Measurements from ENCODE around the gene ZFYVE21.

The ZFYVE21 gene

DNA sequence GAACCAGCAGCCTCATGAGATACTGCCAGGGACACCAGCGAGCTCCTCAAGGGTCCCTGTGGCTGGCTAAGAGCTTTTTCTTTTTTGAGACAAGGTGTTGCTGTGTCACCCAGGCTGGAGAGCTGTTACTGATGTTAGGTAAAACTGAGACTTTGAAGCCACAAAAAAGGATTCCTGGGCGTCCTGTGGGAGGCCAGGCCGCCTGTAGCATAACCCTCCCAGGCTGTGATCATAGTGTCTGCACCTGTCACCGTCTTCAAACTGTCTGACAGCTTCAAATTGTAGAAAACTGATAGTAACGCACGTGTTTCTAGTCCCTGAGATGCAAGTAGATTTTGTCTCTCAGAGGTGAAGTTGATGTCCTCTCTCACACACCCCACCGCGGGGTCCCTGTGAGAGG lies 4.1 kb downstream of the ZFYVE21 start:
- Mint-ChIP-seq H3K36me3 (ENCODE audit: low read depth) (peaks cover 3% of the 10 kb centered on the region), H3K27ac (no peak overlapping the region), H3K27me3 (peaks cover 2% of the 10 kb centered on the region), H3K9me3 (no peaks in the 10 kb centered on the region), H3K4me1 (peaks cover 34% of the 10 kb centered on the region), H3K4me3 (no peak overlapping the region)
- DNase-seq (no peak), ATAC-seq (no peak)

GRCh38 chr14:103721334-103722120 lies 5.9 kb downstream of the ZFYVE21 start:
- ATAC-seq: peak; percentile 22
- DNase-seq: peak; percentile 22
- no peak overlapping the region for H3K4me3 Mint-ChIP-seq
- no peak overlapping the region for H3K27ac Mint-ChIP-seq
- no peaks in the 10 kb centered on the region for H3K9me3 Mint-ChIP-seq
- H3K36me3 Mint-ChIP-seq (ENCODE audit: low read depth): no peaks in the 10 kb centered on the region
- H3K27me3 Mint-ChIP-seq: no peaks in the 10 kb centered on the region
- H3K4me1 Mint-ChIP-seq: peaks cover 31% of the 10 kb centered on the region

DNA sequence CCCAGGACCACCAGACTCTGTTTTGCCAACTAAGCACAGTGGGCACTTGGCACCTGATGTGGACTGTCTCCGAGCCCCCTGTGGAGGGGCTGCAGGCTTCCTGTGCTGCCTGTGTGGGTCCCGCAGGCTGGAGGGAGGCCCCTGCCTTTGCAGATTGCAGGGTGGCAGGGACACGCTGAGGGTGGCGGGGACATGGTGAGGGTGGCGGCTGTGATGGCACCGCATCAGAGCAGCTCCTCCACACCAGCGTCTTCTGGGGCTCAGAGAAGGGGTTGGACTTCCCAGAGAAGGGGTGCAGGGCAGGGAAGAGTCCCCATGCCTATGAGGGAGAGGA lies 8.1 kb downstream of the ZFYVE21 start:
- H3K9me3 Mint-ChIP-seq: no peaks in the 10 kb centered on the region
- ATAC-seq (peak; percentile 8), DNase-seq (no peak)
- H3K4me1 Mint-ChIP-seq: peaks cover 19% of the 10 kb centered on the region
- H3K27me3 Mint-ChIP-seq: no peaks in the 10 kb centered on the region
- H3K27ac Mint-ChIP-seq: no peak overlapping the region
- H3K36me3 Mint-ChIP-seq (ENCODE audit: low read depth): peaks cover 1% of the 10 kb centered on the region
- H3K4me3 Mint-ChIP-seq: no peak overlapping the region

- H3K27ac Mint-ChIP-seq: no peak overlapping the region
- ATAC-seq (peak; percentile 25), DNase-seq (no peak)
- no peak overlapping the region for H3K4me3 Mint-ChIP-seq
- H3K36me3 Mint-ChIP-seq (ENCODE audit: low read depth): peaks cover 4% of the 10 kb centered on the region
- no peaks in the 10 kb centered on the region for H3K27me3 Mint-ChIP-seq
- H3K4me1 Mint-ChIP-seq: peaks cover 16% of the 10 kb centered on the region
- no peaks in the 10 kb centered on the region for H3K9me3 Mint-ChIP-seq
Observed at GRCh38 chr14:103724116-103724515, 8.5 kb downstream of the ZFYVE21 start.

DNA sequence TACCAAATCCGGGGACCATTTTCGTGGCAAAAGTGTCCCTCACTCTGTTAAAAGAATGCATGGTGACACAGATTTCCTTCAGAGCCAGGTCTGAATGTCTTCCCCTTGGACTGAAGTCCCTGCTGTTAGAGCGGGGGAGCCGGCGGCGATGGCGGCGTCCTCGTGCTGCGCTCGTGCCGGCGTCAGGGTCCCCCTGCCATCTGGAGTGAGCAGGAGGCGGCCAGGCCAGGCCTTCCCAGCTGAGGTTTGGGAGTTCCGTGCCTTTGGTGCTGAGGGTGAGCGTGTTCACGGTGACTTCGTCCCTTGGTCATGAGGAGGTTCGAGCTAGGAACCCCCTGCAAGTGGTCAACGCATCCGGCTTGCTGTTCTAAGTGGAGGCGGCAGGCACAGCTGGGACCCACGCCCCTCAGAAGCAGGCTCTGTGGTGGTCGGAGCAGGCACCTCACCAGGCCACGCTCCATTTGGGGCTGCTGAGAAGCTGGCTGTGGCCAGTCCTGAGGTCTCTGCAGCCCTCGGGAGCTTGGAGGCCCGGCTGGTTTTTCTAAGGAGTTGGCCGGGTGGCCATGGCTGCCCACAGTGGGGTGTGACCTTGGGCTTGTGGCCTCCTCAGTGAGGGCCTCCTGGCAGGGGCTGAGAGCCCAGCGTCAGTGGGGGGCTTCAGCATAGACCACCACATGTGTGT lies 9.5 kb downstream of the ZFYVE21 start:
- H3K36me3 Mint-ChIP-seq (ENCODE audit: low read depth): peaks cover 4% of the 10 kb centered on the region
- no peak overlapping the region for H3K27ac Mint-ChIP-seq
- DNase-seq (no peak), ATAC-seq (no peak)
- H3K4me3 Mint-ChIP-seq: no peak overlapping the region
- no peaks in the 10 kb centered on the region for H3K27me3 Mint-ChIP-seq
- H3K9me3 Mint-ChIP-seq: no peaks in the 10 kb centered on the region
- peaks cover 6% of the 10 kb centered on the region for H3K4me1 Mint-ChIP-seq

DNA sequence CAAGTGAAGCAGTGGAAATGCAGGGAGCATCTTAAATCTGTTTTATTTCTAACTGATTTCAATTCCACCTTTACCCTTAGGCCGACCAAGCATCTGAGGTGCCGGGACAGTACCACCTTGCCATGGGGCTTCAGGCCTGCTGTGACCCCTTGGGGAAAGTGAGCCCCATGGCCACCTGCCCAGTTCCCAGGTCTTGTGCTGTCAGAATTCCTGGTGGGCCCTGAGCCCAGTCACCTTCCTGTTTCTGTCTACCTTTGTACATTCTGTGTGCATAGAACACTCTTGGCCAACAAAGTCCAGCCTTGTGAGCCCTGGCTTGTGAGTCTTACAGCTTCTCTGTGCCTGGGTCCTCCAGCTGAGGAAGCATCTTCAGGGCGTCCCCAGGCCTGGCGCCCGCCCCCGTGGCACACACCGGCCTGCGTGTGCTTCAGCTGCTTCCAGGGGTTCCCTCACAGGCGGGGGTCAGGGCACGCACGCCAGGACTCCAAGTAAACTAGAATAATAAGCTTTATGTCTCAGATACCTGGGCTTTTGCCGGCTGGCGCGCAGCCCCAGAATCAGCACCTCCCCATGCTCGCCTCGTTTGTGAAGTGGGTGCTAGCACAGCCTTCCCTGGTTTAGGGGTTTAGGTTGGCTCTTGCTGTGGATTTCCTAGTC lies 10.3 kb downstream of the ZFYVE21 start:
- ATAC-seq: no peak
- Mint-ChIP-seq H3K9me3 (no peaks in the 10 kb centered on the region), H3K4me1 (peaks cover 6% of the 10 kb centered on the region), H3K4me3 (no peak overlapping the region), H3K27me3 (no peaks in the 10 kb centered on the region), H3K27ac (no peak overlapping the region), H3K36me3 (ENCODE audit: low read depth) (peaks cover 4% of the 10 kb centered on the region)
- no peak for DNase-seq

GRCh38 chr14:103726474-103726873 lies 10.9 kb downstream of the ZFYVE21 start:
- Mint-ChIP-seq H3K4me1 (peaks cover 5% of the 10 kb centered on the region), H3K27me3 (no peaks in the 10 kb centered on the region), H3K27ac (no peak overlapping the region), H3K9me3 (no peaks in the 10 kb centered on the region), H3K4me3 (no peak overlapping the region), H3K36me3 (ENCODE audit: low read depth) (peaks cover 4% of the 10 kb centered on the region)
- ATAC-seq: no peak
- no peak for DNase-seq

GRCh38 chr14:103727313-103727980 lies 11.8 kb downstream of the ZFYVE21 start:
- Mint-ChIP-seq H3K4me3 (no peak overlapping the region), H3K9me3 (no peaks in the 10 kb centered on the region), H3K27ac (no peak overlapping the region), H3K36me3 (ENCODE audit: low read depth) (peaks cover 4% of the 10 kb centered on the region), H3K27me3 (no peaks in the 10 kb centered on the region), H3K4me1 (no peaks in the 10 kb centered on the region)
- no peak for ATAC-seq
- DNase-seq: no peak

GRCh38 chr14:103728141-103728540 lies 12.5 kb downstream of the ZFYVE21 start:
- no peaks in the 10 kb centered on the region for H3K27me3 Mint-ChIP-seq
- H3K9me3 Mint-ChIP-seq: no peaks in the 10 kb centered on the region
- DNase-seq (no peak), ATAC-seq (no peak)
- no peak overlapping the region for H3K4me3 Mint-ChIP-seq
- peaks cover 4% of the 10 kb centered on the region for H3K36me3 Mint-ChIP-seq (ENCODE audit: low read depth)
- no peaks in the 10 kb centered on the region for H3K4me1 Mint-ChIP-seq
- no peak overlapping the region for H3K27ac Mint-ChIP-seq

- no peak for ATAC-seq
- H3K27ac Mint-ChIP-seq: no peak overlapping the region
- no peak overlapping the region for H3K4me3 Mint-ChIP-seq
Observed at GRCh38 chr14:103728721-103729120, 13.1 kb downstream of the ZFYVE21 start.

GRCh38 chr14:103729496-103730448 lies 14.2 kb downstream of the ZFYVE21 start:
- ATAC-seq: no peak

More at GRCh38 chr14:103728721-103729120, 13.1 kb downstream of the ZFYVE21 start:
- DNase-seq: no peak
- Mint-ChIP-seq H3K9me3 (no peaks in the 10 kb centered on the region), H3K27me3 (no peaks in the 10 kb centered on the region), H3K36me3 (ENCODE audit: low read depth) (peaks cover 4% of the 10 kb centered on the region), H3K4me1 (no peaks in the 10 kb centered on the region)

DNA sequence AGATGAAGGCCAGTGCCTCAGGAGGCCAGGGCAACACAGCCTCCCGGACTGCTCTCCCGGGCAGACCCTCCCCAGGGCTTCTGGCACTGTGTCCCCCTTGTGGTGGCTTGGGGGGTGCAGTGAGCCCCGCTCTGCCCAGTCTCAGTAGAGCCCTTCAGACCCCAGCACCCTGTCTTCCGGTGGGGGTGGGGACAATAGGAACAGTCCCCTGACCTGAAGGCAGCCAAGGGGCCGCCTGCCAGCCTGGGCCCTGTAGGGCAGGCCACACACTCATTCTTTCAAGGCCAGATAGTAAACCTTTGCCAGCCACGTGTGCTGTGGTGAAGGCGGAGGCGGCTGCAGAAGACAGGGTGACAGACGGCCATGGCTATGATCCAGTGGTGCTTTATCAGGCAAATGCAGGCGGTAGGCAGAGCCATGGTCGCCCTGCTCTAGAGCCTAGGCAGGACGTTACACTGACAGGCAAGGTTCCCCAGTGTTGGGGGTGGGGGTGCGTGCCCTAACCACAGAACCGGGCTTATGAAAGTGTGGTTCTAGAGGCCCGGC lies 15.0 kb downstream of the ZFYVE21 start:
- Mint-ChIP-seq H3K36me3 (ENCODE audit: low read depth) (peaks cover 6% of the 10 kb centered on the region), H3K4me1 (no peaks in the 10 kb centered on the region), H3K9me3 (no peaks in the 10 kb centered on the region), H3K4me3 (no peak overlapping the region), H3K27me3 (no peaks in the 10 kb centered on the region), H3K27ac (no peak overlapping the region)
- ATAC-seq: no peak
- DNase-seq: no peak

More at GRCh38 chr14:103729496-103730448, 14.2 kb downstream of the ZFYVE21 start:
- Mint-ChIP-seq H3K9me3 (no peaks in the 10 kb centered on the region), H3K36me3 (ENCODE audit: low read depth) (peaks cover 6% of the 10 kb centered on the region), H3K4me1 (no peaks in the 10 kb centered on the region), H3K4me3 (no peak overlapping the region), H3K27me3 (no peaks in the 10 kb centered on the region), H3K27ac (no peak overlapping the region)
- no peak for DNase-seq

- Mint-ChIP-seq H3K4me3 (no peak overlapping the region), H3K4me1 (no peaks in the 10 kb centered on the region), H3K27me3 (no peaks in the 10 kb centered on the region), H3K27ac (no peak overlapping the region), H3K9me3 (no peaks in the 10 kb centered on the region), H3K36me3 (ENCODE audit: low read depth) (peaks cover 6% of the 10 kb centered on the region)
- ATAC-seq (no peak), DNase-seq (no peak)
Observed at GRCh38 chr14:103731481-103731880, 15.9 kb downstream of the ZFYVE21 start.

Data from activated naive CD8-positive, alpha-beta T cell treated with anti-CD3 and anti-CD28 coated beads, Interleukin-2, amount 50 U/mL, for 24 hours (primary cell).